Measurements from ENCODE around the gene BANK1.

The BANK1 gene

DNA sequence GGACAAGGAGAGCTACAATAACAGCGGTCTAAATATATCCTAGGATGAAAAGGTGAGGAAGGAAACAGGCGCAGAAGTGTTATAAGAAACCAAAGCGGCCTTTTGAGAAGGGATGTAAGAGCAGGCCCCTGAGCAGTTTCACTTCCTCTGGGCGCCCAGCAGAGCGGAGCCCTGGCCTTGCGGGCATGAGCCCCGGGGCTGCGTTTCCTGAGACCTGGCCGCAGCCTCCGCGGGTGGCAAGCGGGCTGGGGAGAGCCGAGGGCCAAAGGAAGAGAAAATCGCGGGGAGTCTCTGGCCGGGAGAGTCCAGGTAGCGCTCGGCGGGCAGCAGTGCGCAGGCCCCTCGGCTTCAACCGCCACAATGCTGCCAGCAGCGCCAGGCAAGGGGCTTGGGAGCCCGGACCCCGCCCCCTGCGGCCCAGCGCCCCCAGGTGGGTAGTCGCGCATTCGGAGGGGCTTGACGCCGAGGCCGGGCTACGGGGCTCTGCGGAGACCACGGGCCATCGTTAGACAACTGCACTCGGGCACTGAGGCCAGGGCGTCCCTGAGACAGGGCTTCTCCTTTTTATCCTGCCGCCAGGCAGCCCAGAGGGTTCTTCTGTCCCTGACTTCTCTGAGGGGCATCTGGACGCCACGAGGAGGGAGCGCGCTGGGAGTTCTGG lies at the start of gene BANK1:
BANK1 (plus strand) TSS at position 210 of the 661 bp plus-strand sequence; CDS start at position 361, 151 bp downstream.
- peak; percentile 28 for DNase-seq (ENCODE audit: low spot score)

GRCh38 chr4:101753721-101754120 lies 36.8 kb upstream of the BANK1 start:
- DNase-seq (ENCODE audit: low spot score), result peak; percentile 12

DNA sequence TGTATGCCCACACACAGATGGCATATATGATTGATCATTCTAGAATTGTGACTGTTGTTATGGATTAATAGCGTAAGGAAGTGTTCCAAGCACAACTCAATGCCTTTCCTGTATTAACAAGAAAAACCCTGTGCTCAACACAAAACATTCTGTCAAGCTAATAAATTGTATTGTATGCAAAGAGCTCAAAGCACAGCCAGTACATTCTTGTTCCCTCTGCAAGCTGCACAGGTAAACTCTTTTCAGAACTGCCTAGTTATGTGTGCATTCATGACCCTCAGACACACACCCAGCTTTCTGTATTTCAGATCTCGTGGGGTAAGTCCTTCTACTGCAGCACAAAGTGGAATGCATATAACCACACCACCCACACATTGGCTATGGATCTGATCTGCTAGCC lies 34.3 kb upstream of the BANK1 start:
- DNase-seq (ENCODE audit: low spot score), result no peak

GRCh38 chr4:101761405-101761804 lies 29.1 kb upstream of the BANK1 start:
- no peak for DNase-seq (ENCODE audit: low spot score)

GRCh38 chr4:101762025-101762424 lies 28.5 kb upstream of the BANK1 start:
- no peak for DNase-seq (ENCODE audit: low spot score)

DNA sequence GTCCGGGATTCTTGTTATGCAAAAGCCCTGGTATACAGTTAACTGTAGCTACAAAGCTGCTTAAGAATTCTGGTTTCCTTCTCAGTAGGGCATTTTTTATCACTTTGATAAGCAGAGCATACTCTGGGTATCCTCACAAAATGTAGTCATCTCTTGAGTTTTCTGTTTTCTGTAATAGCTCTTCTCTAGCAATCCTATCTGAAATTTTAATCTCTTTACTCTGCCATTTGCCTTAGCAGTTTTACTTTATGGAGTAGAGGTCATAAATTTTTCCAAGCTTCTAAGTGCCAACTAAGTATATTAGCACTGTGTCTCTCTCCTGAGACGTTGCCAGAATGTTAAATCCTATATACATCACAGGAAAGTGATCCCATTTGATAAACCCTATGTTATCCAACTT lies 28.0 kb upstream of the BANK1 start:
- DNase-seq (ENCODE audit: low spot score), result no peak

DNA sequence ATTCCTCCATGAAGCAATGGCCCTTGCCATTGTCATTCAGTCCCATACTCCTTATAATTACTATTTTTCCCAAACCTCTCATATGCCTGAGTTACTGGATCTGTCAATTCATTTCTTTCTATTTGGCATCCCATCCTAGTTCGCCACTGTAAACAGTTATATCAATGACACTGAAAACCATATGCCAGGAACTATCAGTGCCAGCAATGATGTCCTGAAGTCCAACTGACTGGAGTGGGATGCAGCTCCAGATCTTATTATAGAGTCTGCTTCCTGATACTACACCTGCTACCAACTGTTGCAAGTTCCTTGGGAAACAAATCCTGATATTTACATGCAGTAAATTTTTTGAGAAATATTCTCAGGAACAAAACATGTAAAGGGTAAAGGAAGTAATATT lies 27.0 kb upstream of the BANK1 start:
- no peak for DNase-seq (ENCODE audit: low spot score)

GRCh38 chr4:101774807-101775206 lies 15.7 kb upstream of the BANK1 start:
- DNase-seq (ENCODE audit: low spot score), result peak; percentile 45

DNA sequence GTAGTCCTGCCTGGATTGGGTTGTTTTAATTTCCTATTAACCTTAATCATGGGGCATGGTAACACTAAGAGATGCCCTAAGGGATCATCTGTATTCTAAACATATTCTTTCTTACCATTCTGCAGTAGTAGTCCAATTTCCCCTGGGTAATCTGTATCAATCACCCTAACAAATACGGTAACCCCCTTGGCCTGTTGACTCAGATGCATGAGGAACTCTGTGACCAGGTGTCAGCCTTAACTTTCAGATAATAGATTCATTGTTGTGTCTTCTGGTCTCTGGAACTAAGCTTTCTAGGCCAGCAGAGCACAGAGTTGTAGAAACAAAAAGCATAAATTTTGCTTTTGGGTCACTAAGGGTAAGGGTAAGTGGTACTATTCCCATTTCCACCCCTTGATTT lies 13.1 kb upstream of the BANK1 start:
- no peak for DNase-seq (ENCODE audit: low spot score)

GRCh38 chr4:101780284-101780683 lies 10.2 kb upstream of the BANK1 start:
- no peak for DNase-seq (ENCODE audit: low spot score)

DNA sequence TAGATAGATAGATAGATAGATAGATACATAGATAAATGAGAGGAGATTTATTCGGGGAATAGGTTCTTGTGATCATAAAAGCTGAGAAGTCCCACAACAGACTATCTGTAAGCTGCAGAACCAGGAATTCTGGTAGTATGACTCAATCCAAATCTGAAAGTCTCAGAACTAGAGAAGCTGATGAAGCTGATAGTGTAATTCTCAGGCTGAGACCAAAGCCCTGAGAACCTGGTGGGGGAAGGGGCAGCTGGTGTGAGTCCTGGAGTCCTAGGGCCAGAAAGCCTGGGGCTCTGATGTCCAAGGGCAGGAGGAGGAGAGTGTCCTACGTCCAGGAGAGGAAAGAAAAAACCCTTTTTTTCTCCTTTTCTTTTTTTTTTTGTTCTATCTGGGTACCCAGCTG lies 8.0 kb upstream of the BANK1 start:
- DNase-seq (ENCODE audit: low spot score), result peak; percentile 14

GRCh38 chr4:101784957-101785356 lies 5.6 kb upstream of the BANK1 start:
- DNase-seq (ENCODE audit: low spot score), result no peak

DNA sequence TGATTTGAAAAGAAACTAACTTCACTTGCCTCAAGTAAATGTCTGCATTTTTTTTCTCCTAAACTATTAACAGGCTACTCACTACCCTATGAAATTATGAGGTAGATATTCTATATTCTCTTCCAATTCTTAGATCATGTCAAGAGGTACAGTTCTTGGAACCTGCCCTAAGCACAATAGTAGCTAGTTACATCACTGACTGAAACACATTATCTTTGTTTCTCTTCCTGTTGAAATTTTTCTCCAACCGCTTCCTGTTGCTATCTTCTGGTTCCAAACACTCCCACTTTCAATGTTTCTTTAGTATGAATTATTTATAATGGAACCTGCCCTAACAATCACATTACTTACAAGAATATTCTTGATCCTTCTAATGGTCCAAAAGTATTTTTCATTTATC lies 5.0 kb upstream of the BANK1 start:
- no peak for DNase-seq (ENCODE audit: low spot score)

DNA sequence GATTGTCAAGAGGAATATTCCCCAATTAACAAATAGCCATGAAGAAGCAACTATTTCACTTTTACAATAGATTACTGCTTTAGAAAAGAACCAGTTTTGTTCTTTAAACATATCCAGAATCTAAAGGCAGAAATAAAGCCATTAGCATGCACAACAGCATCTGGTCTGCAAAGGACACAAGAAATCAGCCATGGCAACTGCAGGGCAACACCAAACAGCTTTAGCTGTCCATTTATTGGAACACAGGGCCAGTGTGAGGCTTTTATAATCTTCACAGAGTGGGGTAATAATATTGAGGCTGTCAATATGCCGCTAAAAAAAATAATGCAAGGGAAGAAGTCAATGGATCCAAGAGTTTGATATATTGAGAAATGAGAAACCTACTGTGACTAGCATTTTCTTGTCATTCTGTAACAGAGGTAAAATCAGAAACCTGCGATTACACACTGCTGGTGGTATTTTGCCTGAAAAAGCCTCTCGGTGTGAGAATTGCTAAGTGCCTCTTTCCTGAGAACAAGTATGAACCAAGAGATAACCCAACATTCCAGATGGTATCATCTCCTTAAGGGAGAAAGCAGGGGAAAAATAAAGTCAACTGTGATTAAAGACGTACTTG lies 2.7 kb upstream of the BANK1 start:
- DNase-seq (ENCODE audit: low spot score), result no peak

DNA sequence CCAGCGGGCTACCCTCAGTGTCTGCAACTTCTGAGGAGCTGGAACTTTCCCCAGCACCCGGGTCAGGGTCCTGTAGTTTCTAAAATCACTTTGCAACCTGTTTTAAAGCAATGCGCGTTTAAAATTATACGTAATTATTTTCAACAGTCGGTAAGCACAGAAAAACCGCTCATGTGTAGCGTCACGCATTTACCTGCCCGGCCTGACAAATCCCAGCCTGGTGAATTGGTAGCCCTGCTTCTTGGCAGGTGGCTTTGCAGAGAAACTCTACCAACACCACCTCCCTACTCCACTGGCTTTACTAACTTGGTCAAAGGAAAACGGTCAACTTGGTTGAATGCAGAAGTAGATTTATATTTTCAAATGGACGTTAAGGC lies 640 bp downstream of the BANK1 start:
- no peak for DNase-seq (ENCODE audit: low spot score)

GRCh38 chr4:101792056-101792590 lies 1.6 kb downstream of the BANK1 start:
- DNase-seq (ENCODE audit: low spot score), result peak; percentile 71

DNA sequence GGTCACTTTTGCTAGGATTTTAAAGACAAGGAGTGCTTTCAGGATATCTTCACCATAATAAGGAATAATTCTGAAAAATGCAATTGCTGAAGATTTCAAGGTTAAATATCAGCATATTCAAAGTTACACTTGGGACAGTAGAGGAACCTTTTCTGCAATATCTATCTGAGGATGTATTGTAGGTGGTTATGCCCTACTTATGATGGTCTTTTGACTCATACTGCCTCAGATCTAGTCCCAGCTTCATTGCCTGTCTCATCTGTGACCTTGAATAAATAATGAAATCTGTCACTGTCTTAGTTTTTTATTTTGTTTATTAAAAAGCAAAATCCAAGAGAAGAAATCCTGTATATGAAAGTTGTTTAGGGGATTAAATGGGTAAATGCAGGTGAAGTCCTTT lies 2.9 kb downstream of the BANK1 start:
- DNase-seq (ENCODE audit: low spot score), result no peak

DNA sequence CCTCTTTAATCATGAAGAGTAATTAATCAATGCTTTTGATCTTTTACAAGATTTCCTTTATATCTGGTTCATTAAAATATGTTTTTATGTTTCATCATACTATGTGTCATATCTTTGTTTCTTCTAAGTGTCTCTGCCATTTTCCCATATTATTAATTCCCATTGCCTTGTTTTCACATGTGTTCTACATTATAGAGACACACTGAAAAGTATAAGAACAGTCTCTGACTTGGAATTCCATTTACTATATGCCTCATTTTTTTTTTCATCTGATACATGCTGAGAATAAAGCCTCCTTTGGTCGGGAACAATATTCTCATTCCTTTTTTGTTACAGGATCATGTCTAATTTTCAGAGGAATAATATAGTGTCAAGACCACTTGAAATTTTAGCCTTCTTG lies 4.3 kb downstream of the BANK1 start:
- no peak for DNase-seq (ENCODE audit: low spot score)

DNA sequence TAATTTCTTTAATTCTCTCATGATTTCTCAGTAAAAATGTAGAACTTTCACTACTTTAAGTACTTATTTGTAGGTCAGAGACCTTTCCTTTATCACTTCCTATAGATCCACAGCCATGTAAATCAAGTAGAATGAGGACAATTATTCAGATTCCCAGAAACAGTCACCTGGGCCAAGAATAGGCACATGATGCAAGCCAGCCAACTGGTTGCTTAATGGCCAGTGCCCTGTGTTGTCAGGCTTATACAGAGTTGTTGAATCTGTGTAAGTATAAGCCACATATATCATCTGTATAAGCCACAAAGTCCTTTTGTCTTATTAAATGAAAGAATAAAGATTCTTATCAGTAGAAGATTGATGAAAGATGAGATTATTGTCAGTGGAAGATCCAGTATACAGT lies 5.2 kb downstream of the BANK1 start:
- no peak for DNase-seq (ENCODE audit: low spot score)

- DNase-seq (ENCODE audit: low spot score), result no peak
These were observed 11.4 kb downstream of the BANK1 start for GRCh38 chr4:101801958-101802357.

- DNase-seq (ENCODE audit: low spot score), result no peak
These were observed 16.4 kb downstream of the BANK1 start for GRCh38 chr4:101806914-101807313.

GRCh38 chr4:101807351-101807750 lies 16.8 kb downstream of the BANK1 start:
- DNase-seq (ENCODE audit: low spot score), result no peak

- DNase-seq (ENCODE audit: low spot score), result no peak
These were observed 23.1 kb downstream of the BANK1 start for GRCh38 chr4:101813604-101814003.

GRCh38 chr4:101818362-101818761 lies 27.8 kb downstream of the BANK1 start:
- peak; percentile 69 for DNase-seq (ENCODE audit: low spot score)

All from GM03348 (cell line).